Calu3 (cell line): ENCODE measurements around the gene RABGEF1. TPM values are rescaled to one million over a fixed set of nuclear protein-coding genes. Genes with fewer than 3 reads are reported as not detected.
"Not testable (repeated sequence)": the region's sequence is repeated elsewhere in the genome, so short reads cannot be mapped to it uniquely, and the experiment has no call there.

ENCODE experiments used
- BruUV-seq: library from RNA; stranded (reverse); fragments of 400-500 nt; replicated peaks from 2 replicates; lab custom pipeline; 2021; lab: Mats Ljungman, UMichigan
- CTCF ChIA-PET: fragments of 300-600 bp; sonication (Branson Sonifier 250); formaldehyde crosslinking; loops from one replicate; lab custom pipeline; 2022; ENCODE audit warnings: antibody characterized with exemption; lab: Charles Lee
- DNase-seq: peaks from one replicate; pipeline ENCODE4 v3.0.0; 2022
- H3K27ac Mint-ChIP-seq: one replicate; pipeline ENCODE4 v1.8.0; 2022; ENCODE audit warnings: mixed read lengths; ENCODE audit not compliant: unreplicated experiment
- H3K27me3 Mint-ChIP-seq: one replicate; pipeline ENCODE4 v1.8.0; 2022; ENCODE audit warnings: mixed read lengths; ENCODE audit not compliant: unreplicated experiment
- H3K36me3 Mint-ChIP-seq: one replicate; pipeline ENCODE4 v1.8.0; 2022; ENCODE audit warnings: mild to moderate bottlenecking, moderate library complexity, mixed read lengths; ENCODE audit not compliant: insufficient read depth, unreplicated experiment
- H3K4me1 Mint-ChIP-seq: one replicate; pipeline ENCODE4 v1.8.0; 2022; ENCODE audit warnings: mild to moderate bottlenecking, low read depth, mixed read lengths; ENCODE audit not compliant: unreplicated experiment
- H3K4me3 Mint-ChIP-seq: one replicate; pipeline ENCODE4 v1.8.0; 2022; ENCODE audit warnings: mild to moderate bottlenecking, low read depth, moderate library complexity, mixed read lengths; ENCODE audit not compliant: unreplicated experiment
- H3K9me3 Mint-ChIP-seq: one replicate; pipeline ENCODE4 v1.8.0; 2022; ENCODE audit warnings: low read depth, mixed read lengths; ENCODE audit not compliant: unreplicated experiment
- CTCF ChIP-seq: fragments of 200-600 bp; IDR thresholded peaks from one replicate; pipeline ENCODE4 v1.8.0; 2022; ENCODE audit warnings: antibody characterized with exemption; ENCODE audit not compliant: unreplicated experiment
- intact Hi-C: fragments of 100-400 bp; cut with micrococcal nuclease; formaldehyde crosslinking; loops from one replicate; pipeline ENCODE4 v1.10.0; 2022; ENCODE audit not compliant: unreplicated experiment
- total RNA-seq: library from RNA; stranded (reverse); gene quantifications from 2 replicates; pipeline ENCODE4 v1.2.3, GENCODE V29; 2022

The RABGEF1 gene
- total RNA-seq, 1 experiment from 2014 or later: 12.2 TPM

DNA sequence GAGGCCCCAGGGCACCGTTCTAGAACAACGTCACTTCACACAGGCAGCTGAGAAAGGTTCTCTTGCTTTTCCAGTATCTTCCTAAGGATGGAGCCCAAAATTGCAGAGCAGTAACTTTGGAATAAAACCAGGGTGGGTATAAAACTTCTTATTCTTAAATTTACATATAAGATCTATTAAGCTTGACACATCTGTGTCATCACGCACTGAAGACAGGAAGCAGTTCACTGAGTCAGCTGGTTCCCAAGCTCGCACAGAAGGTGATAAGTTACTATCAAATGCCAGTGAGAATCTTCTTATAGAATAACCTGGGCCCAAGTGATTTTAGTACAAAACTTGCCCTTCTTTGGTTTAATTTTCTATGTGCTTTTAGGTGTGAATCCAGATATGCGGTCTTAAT lies 70.2 kb downstream of the RABGEF1 start:
- intact Hi-C loops: no loop called here
- Mint-ChIP-seq H3K27ac (no peak overlapping the region), H3K4me1 (no peaks in the 10 kb centered on the region), H3K4me3 (no peak overlapping the region), H3K27me3 (no peaks in the 10 kb centered on the region), H3K36me3 (peaks cover 12% of the 10 kb centered on the region), H3K9me3 (no peaks in the 10 kb centered on the region)
- DNase-seq: no peak
- CTCF ChIA-PET: no interaction called here
- BruUV-seq: no TSS peak
- no peak for TF ChIP-seq CTCF

- H3K4me1 Mint-ChIP-seq, H3K27me3 Mint-ChIP-seq, DNase-seq, BruUV-seq, H3K27ac Mint-ChIP-seq, H3K9me3 Mint-ChIP-seq, H3K36me3 Mint-ChIP-seq, H3K4me3 Mint-ChIP-seq, CTCF ChIA-PET, intact Hi-C loops: not testable (repeated sequence)
These were observed 74.8 kb downstream of the RABGEF1 start for GRCh38 chr7:66815186-66815875.

- intact Hi-C loops: no loop called here
- CTCF ChIA-PET: no interaction called here
- Mint-ChIP-seq H3K27ac (no peak overlapping the region), H3K27me3 (no peaks in the 10 kb centered on the region), H3K9me3 (no peaks in the 10 kb centered on the region), H3K4me1 (no peaks in the 10 kb centered on the region), H3K36me3 (no peaks in the 10 kb centered on the region), H3K4me3 (no peak overlapping the region)
- no peak for TF ChIP-seq CTCF
- DNase-seq: no peak
- no TSS peak for BruUV-seq
These were observed 75.4 kb downstream of the RABGEF1 start for GRCh38 chr7:66815951-66816350.

DNA sequence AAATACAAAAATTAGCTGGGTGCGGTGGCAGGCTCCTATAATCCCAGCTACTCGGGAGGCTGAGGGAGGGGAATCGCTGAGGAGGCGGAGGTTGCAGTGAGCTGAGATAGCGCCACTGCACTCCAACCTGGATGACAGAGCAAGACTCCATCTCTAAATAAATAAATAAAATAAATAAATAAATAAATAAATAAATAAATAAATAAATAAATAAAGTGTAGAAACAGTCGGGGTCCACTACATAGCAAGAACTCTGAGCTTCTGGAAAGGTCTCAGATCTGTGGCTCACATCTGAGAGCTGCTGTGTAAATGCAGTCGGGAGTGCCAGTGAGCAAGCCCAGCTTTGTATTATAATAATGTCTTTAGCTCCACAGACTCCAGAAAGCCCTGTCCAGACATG lies 76.1 kb downstream of the RABGEF1 start:
- BruUV-seq, H3K36me3 Mint-ChIP-seq, CTCF ChIA-PET, H3K27ac Mint-ChIP-seq, H3K9me3 Mint-ChIP-seq, DNase-seq, H3K27me3 Mint-ChIP-seq, H3K4me1 Mint-ChIP-seq, intact Hi-C loops, H3K4me3 Mint-ChIP-seq: not testable (repeated sequence)

DNA sequence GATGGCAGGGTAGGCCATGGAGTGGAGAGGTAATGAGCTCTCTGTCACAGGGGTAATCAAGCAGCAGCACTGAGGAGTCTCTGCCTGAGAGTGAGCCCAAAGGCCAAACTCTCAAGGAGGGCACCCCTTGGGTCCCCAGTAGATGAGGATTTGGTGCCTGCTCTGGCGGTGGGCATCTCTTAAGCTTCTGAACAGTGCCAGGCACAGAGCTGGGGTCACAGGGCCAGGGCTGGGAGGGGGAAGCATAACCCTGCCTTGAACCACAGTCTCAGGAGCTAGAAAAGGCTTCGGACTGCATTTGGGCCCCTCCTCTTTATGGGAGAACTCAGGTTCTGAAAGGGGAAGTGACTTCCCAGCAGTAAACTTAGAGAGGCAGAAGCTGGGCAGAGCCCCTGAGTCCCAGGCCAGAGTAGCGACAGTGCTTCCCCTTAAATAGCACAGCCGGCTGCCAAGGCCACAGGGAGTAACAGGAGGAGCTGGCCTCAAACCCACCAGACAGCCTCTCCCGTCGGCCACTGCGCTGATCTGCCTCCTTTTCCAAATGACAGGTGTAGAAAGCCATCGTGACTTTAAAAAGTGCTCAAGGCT lies 76.8 kb downstream of the RABGEF1 start:
- BruUV-seq, intact Hi-C loops, H3K27me3 Mint-ChIP-seq, H3K4me3 Mint-ChIP-seq, H3K4me1 Mint-ChIP-seq, H3K9me3 Mint-ChIP-seq, CTCF ChIA-PET, DNase-seq, H3K27ac Mint-ChIP-seq, H3K36me3 Mint-ChIP-seq: not testable (repeated sequence)

GRCh38 chr7:66817956-66818355 lies 77.4 kb downstream of the RABGEF1 start:
- H3K27ac Mint-ChIP-seq, H3K4me3 Mint-ChIP-seq, DNase-seq, BruUV-seq, H3K36me3 Mint-ChIP-seq, H3K9me3 Mint-ChIP-seq, intact Hi-C loops, H3K4me1 Mint-ChIP-seq, H3K27me3 Mint-ChIP-seq: not testable (repeated sequence)
- CTCF ChIA-PET: interaction anchor here (0.6 to 0.7 kb wide), 2 partner anchors 22 to 572 kb away, joined by 3 to 4 read pairs; no protein-coding TSS in a partner anchor
